H1 (cell line): ENCODE data around the gene CCDC169. TPM values are rescaled to one million over a fixed set of nuclear protein-coding genes. Genes with fewer than 3 reads are reported as not detected.

ENCODE experiments used
- CTCF ChIA-PET: fragments of 300-600 bp; sonication (Branson Sonifier 250); formaldehyde crosslinking; loops from one replicate; lab custom pipeline; 2021; ENCODE audit not compliant: partially characterized antibody; lab: Charles Lee
- POLR2A ChIA-PET: fragments of 300-600 bp; sonication (Branson Sonifier 250); formaldehyde crosslinking; loops from one replicate; lab custom pipeline; 2021; ENCODE audit warnings: inconsistent platforms; ENCODE audit not compliant: partially characterized antibody; lab: Charles Lee
- DNase-seq, 2 experiments: peaks; one replicate each; pipeline versions ENCODE4 v3.0.0 to v3.0.0-alpha.2; 2010 to 2022; ENCODE audit warnings: low spot score in 2 of 2, low read depth in 1 of 2, mixed read lengths in 1 of 2
- FAIRE-seq: peaks from 2 replicates; lab custom pipeline; 2011; peaks lifted over from hg19 to GRCh38; lab: Jason Lieb, UNC
- H2AFZ ChIP-seq: 2 replicates; pipeline ENCODE4 v1.8.1; 2012; ENCODE audit warnings: low read length, inconsistent platforms
- H2AK5ac ChIP-seq: 2 replicates; pipeline ENCODE4 v1.6.1; 2013; ENCODE audit warnings: low read depth, low read length
- H2BK120ac ChIP-seq: replicated peaks from 2 replicates; pipeline ENCODE3; 2013; ENCODE audit warnings: low read depth, low read length, inconsistent platforms
- H2BK12ac ChIP-seq: 2 replicates; pipeline ENCODE4 v1.6.1; 2013; ENCODE audit warnings: low read depth, low read length
- H2BK15ac ChIP-seq: 2 replicates; pipeline ENCODE4 v1.6.1; 2013; ENCODE audit warnings: low read length
- H2BK20ac ChIP-seq: 2 replicates; pipeline ENCODE4 v1.6.1; 2013; ENCODE audit warnings: low read length
- H2BK5ac ChIP-seq: 2 replicates; pipeline ENCODE4 v1.6.1; 2013; ENCODE audit warnings: low read depth, low read length
- H3K14ac ChIP-seq: 2 replicates; pipeline ENCODE4 v1.6.1; 2013; ENCODE audit warnings: inconsistent platforms; ENCODE audit not compliant: insufficient read length
- H3K18ac ChIP-seq: 2 replicates; pipeline ENCODE4 v1.6.1; 2013; ENCODE audit warnings: low read length; ENCODE audit errors: extremely low read depth
- H3K23ac ChIP-seq: 2 replicates; pipeline ENCODE4 v1.6.1; 2013; ENCODE audit warnings: inconsistent platforms; ENCODE audit not compliant: insufficient read length
- H3K23me2 ChIP-seq: 2 replicates; pipeline ENCODE4 v1.6.1; 2013; ENCODE audit warnings: low read depth, low read length
- H3K27ac ChIP-seq: 2 replicates; pipeline ENCODE4 v1.6.1; 2011; ENCODE audit warnings: low read depth, low read length, inconsistent platforms
- H3K27me3 ChIP-seq, 4 experiments: replicated peaks in 1 of 4; 1 replicate in 1 of 4; 2 replicates in 3 of 4; pipeline versions ENCODE4 v1.6.1 to v1.8.1; 2011 to 2013; ENCODE audit warnings: low read length in 3 of 4, mild to moderate bottlenecking in 3 of 4, inconsistent platforms in 2 of 4, mixed read lengths in 2 of 4, moderate library complexity in 1 of 4; ENCODE audit not compliant: control insufficient read depth in 3 of 4, insufficient read depth in 3 of 4; ENCODE audit errors: extremely low read depth in 1 of 4
- H3K36me3 ChIP-seq, 4 experiments: 2 replicates each; pipeline versions ENCODE4 v1.6.1 to v1.8.1; 2011 to 2013; ENCODE audit warnings: mild to moderate bottlenecking in 4 of 4, low read length in 3 of 4, moderate library complexity in 2 of 4, control low read depth in 1 of 4, inconsistent platforms in 1 of 4; ENCODE audit not compliant: insufficient read depth in 4 of 4, control insufficient read depth in 2 of 4
- H3K4ac ChIP-seq: replicated peaks from 2 replicates; pipeline ENCODE3; 2013; ENCODE audit warnings: low read length, low read depth, mixed read lengths, inconsistent platforms; ENCODE audit not compliant: insufficient read length
- H3K4me1 ChIP-seq, 4 experiments: replicated peaks in 1 of 4; 1 replicate in 1 of 4; 2 replicates in 3 of 4; pipeline versions ENCODE4 v1.6.1 to v1.8.1; 2011 to 2013; ENCODE audit warnings: low read length in 3 of 4, inconsistent platforms in 2 of 4, mixed read lengths in 1 of 4; ENCODE audit not compliant: insufficient read depth in 4 of 4, control insufficient read depth in 3 of 4
- H3K4me2 ChIP-seq, 2 experiments: 2 replicates each; pipeline versions ENCODE4 v1.6.1 to v1.8.1; 2011 to 2013; ENCODE audit warnings: low read depth in 2 of 2, low read length in 2 of 2, control low read depth in 1 of 2, inconsistent platforms in 1 of 2, mild to moderate bottlenecking in 1 of 2; ENCODE audit not compliant: insufficient read depth in 1 of 2
- H3K4me3 ChIP-seq, 4 experiments: fragments of 200-600, 300-600 bp in 1 of 4; sonication (generic), shearing (Covaris generic), sonication (Bioruptor Twin) in 1 of 4; 2 replicates each; pipeline versions ENCODE4 v1.5.1 to v1.8.1; 2011 to 2016; ENCODE audit warnings: low read length in 4 of 4, low read depth in 3 of 4, control low read depth in 2 of 4, inconsistent platforms in 2 of 4, mild to moderate bottlenecking in 2 of 4, mixed read lengths in 1 of 4, moderate library complexity in 1 of 4; ENCODE audit not compliant: insufficient read depth in 2 of 4; ENCODE audit errors: extremely low read depth in 1 of 4
- H3K56ac ChIP-seq: replicated peaks from 2 replicates; pipeline ENCODE3; 2013; ENCODE audit warnings: low read depth, mild to moderate bottlenecking, mixed read lengths, low read length, inconsistent platforms; ENCODE audit not compliant: insufficient read length
- H3K79me1 ChIP-seq: 2 replicates; pipeline ENCODE4 v1.6.1; 2013; ENCODE audit warnings: low read depth, low read length, control low read depth
- H3K79me2 ChIP-seq, 2 experiments: 2 replicates each; pipeline versions ENCODE4 v1.6.1 to v1.8.1; 2012 to 2013; ENCODE audit warnings: low read length in 2 of 2, mild to moderate bottlenecking in 2 of 2, inconsistent platforms in 1 of 2; ENCODE audit not compliant: insufficient read depth in 2 of 2, control insufficient read depth in 1 of 2
- H3K9ac ChIP-seq, 4 experiments: replicated peaks in 1 of 4; 1 replicate in 1 of 4; 2 replicates in 3 of 4; pipeline versions ENCODE4 v1.6.1 to v1.8.1; 2011 to 2013; ENCODE audit warnings: low read depth in 3 of 4, low read length in 3 of 4, control low read depth in 2 of 4, mild to moderate bottlenecking in 2 of 4, moderate library complexity in 2 of 4, inconsistent platforms in 1 of 4; ENCODE audit errors: extremely low read depth in 1 of 4
- H3K9me3 ChIP-seq, 2 experiments: 2 replicates each; pipeline versions ENCODE4 v1.6.1 to v1.8.1; 2012 to 2013; ENCODE audit warnings: mild to moderate bottlenecking in 2 of 2, moderate library complexity in 2 of 2, control low read depth in 1 of 2, inconsistent platforms in 1 of 2, low read depth in 1 of 2, low read length in 1 of 2, mixed read lengths in 1 of 2; ENCODE audit not compliant: insufficient read depth in 2 of 2
- H4K20me1 ChIP-seq, 2 experiments: replicated peaks in 1 of 2; 2 replicates each; pipeline versions ENCODE3 to v1.8.1; 2011 to 2013; ENCODE audit warnings: inconsistent platforms in 2 of 2, low read length in 2 of 2, mild to moderate bottlenecking in 1 of 2; ENCODE audit not compliant: insufficient read depth in 2 of 2, control insufficient read depth in 1 of 2
- H4K5ac ChIP-seq: 2 replicates; pipeline ENCODE4 v1.6.1; 2013; ENCODE audit warnings: low read length, low read depth, mixed read lengths, inconsistent platforms; ENCODE audit not compliant: insufficient read length
- H4K8ac ChIP-seq: 2 replicates; pipeline ENCODE4 v1.8.0; 2013; ENCODE audit warnings: mild to moderate bottlenecking, moderate library complexity, low read length, inconsistent platforms; ENCODE audit not compliant: insufficient read depth; ENCODE audit errors: extremely low read depth
- H4K91ac ChIP-seq: replicated peaks from 2 replicates; pipeline ENCODE3; 2013; ENCODE audit warnings: low read length, mixed read lengths, inconsistent platforms; ENCODE audit not compliant: insufficient read length
- ASH2L ChIP-seq: fragments of 200-600, 300-600 bp; sonication (generic); IDR thresholded peaks from one replicate; pipeline ENCODE4 v1.7.1; 2017; ENCODE audit warnings: low read length
- RAD21 ChIP-seq, 2 experiments: IDR thresholded peaks in 1 of 2; conservative IDR thresholded peaks in 1 of 2; 2 replicates each; pipeline ENCODE4 v1.6.1; 2011; ENCODE audit warnings: low read depth in 2 of 2, low read length in 2 of 2, improper control_type of control experiment in 1 of 2, inconsistent platforms in 1 of 2, mild to moderate bottlenecking in 1 of 2, moderate library complexity in 1 of 2
- RBBP5 ChIP-seq: IDR thresholded peaks from 2 replicates; pipeline ENCODE4 v1.7.1; 2012; ENCODE audit warnings: low read depth, mild to moderate bottlenecking, inconsistent platforms, low read length, moderate library complexity, borderline replicate concordance
- TCF12 ChIP-seq: IDR thresholded peaks from 2 replicates; pipeline ENCODE4 v1.6.1; 2011; ENCODE audit warnings: low read depth, mild to moderate bottlenecking, low read length
- WGBS, 2 experiments: shearing (Covaris generic) in 1 of 2; methylation state at CpG; one replicate each; pipeline versions ENCODE4 v1.1.6 to v1.1.7; 2013 to 2015; ENCODE audit warnings: low lambda C conversion rate in 2 of 2, mixed read lengths in 2 of 2, inconsistent platforms in 1 of 2, low coverage in 1 of 2, missing lambda C conversion rate in 1 of 2; ENCODE audit not compliant: insufficient replicate concordance in 2 of 2, insufficient coverage in 1 of 2, insufficient read length in 1 of 2; ENCODE audit errors: extremely low coverage in 1 of 2, missing lambda C conversion rate in 1 of 2; 5-methylcytosine and 5-hydroxymethylcytosine counted together
- polyA plus RNA-seq, 7 experiments: library from polyadenylated mRNA; depleted of rRNA in 3 of 7; stranded (reverse) in 5 of 7; unstranded in 2 of 7; fragments of >200 nt in 5 of 7; fragments of 200-250 nt in 2 of 7; gene quantifications; 1 replicate in 5 of 7; 2 replicates in 1 of 7; 4 replicates in 1 of 7; pipeline versions ENCODE4 v1.2.1 to v1.2.3, GENCODE V29; 2011 to 2013; ENCODE audit warnings: missing spikeins in 2 of 7, mixed read lengths in 2 of 7
- total RNA-seq: library from RNA; stranded (reverse); fragmentation: NEBNext Ultra II Directional; extraction: Animal tissue kit (Norgen Biotek cat#: 25700); gene quantifications from 2 replicates; pipeline ENCODE4 v1.2.1, GENCODE V29; 2021

Gene CCDC169
- total and polyA plus RNA-seq, 2 of the 8 experiments (the other 6 are each of a cell fraction or from before 2014, with no cell fraction given): 7.2 to 44.0 TPM

DNA sequence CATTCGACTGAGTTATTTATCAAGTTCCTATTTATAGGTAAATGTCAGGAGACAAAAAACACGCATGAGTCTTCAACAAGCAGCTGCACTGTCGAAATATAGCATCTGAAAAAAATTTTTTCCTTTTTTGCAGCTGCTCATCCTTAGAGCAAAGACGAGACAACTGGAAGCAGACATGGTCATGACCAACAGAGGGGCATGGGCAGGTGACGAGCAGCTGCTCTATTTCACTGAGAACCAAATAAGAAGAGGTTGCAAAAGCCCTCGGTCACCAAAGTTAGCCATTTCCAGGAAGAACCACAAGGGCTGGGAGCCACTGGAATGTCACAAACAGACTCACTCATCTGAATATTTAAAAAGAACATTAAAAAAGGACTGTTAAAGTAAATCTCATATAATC is 105.4 kb downstream of the CCDC169 start:
- DNase-seq (no peak), FAIRE-seq (no peak)
- Histone ChIP-seq H2BK12ac (no peak overlapping the region), H3K18ac (no peak overlapping the region), H2BK5ac (no peak overlapping the region), H2BK20ac (no peak overlapping the region), H3K14ac (no peak overlapping the region), H3K9ac (no peak overlapping the region), H3K4ac (no peak overlapping the region), H4K20me1 (no peaks in the 10 kb centered on the region), H3K4me2 (no peak overlapping the region), H2BK120ac (no peak overlapping the region), H3K9me3 (no peaks in the 10 kb centered on the region), H3K4me1 (no peaks in the 10 kb centered on the region), H3K23me2 (no peaks in the 10 kb centered on the region), H3K23ac (no peak overlapping the region), H4K5ac (no peak overlapping the region), H4K8ac (no peak overlapping the region), H3K79me1 (no peaks in the 10 kb centered on the region), H3K4me3 (no peak overlapping the region), H3K79me2 (no peaks in the 10 kb centered on the region), H3K27me3 (no peaks in the 10 kb centered on the region), H2BK15ac (no peak overlapping the region), H2AK5ac (no peak overlapping the region), H3K56ac (no peak overlapping the region), H3K27ac (no peak overlapping the region), H2AFZ (no peak overlapping the region), H3K36me3 (peaks cover 0 to 3% (median 0%) of the 10 kb centered on the region in 4 experiments; a peak in 2 of 8 replicates), H4K91ac (no peak overlapping the region)
- POLR2A ChIA-PET: no interaction called here
- TF ChIP-seq ASH2L (no peak), TCF12 (no peak), RAD21 (IDR thresholded peaks at IDR 0.05 in 1 of 2, conservative IDR thresholded peaks at IDR 0.05 in 1 of 2; ENCODE audit: low read depth in 2 of 2, low read length in 2 of 2) (no peak; a peak in 1 of 4 replicates), RBBP5 (no peak)
- 85% methylated on average over 6 of the region's 6 CpGs; no CpG with 5 or more reads in 1 of the 2 experiments for WGBS, 2 experiments
- CTCF ChIA-PET: interaction anchor here (0.7 kb wide), 1 partner anchor 30 kb away, joined by 3 read pairs; no protein-coding TSS in a partner anchor
